Loucy (cell line): Measurements from ENCODE around the gene BMAL1.

Source experiments
- H2AFZ ChIP-seq: fragments of 200-600 bp; sonication (generic); 2 replicates; pipeline ENCODE4 v1.6.0; 2016; ENCODE audit warnings: antibody characterized with exemption, mild to moderate bottlenecking, low read length, moderate library complexity
- H3F3A ChIP-seq: fragments of 200-600 bp; 2 replicates; pipeline ENCODE4 v1.6.0; 2016; ENCODE audit warnings: antibody characterized with exemption, low read depth, mild to moderate bottlenecking
- H3K27me3 ChIP-seq: fragments of 200-600 bp; sonication (generic); 2 replicates; pipeline ENCODE4 v1.6.1; 2014; ENCODE audit warnings: low read length, mild to moderate bottlenecking; ENCODE audit not compliant: insufficient read depth, poor library complexity, severe bottlenecking
- H3K36me3 ChIP-seq: fragments of 200-600 bp; sonication (generic); 2 replicates; pipeline ENCODE4 v1.6.1; 2016; ENCODE audit warnings: low read length; ENCODE audit not compliant: insufficient read depth
- H3K4me1 ChIP-seq: fragments of 200-600 bp; sonication (generic); 2 replicates; pipeline ENCODE4 v1.5.1; 2014; ENCODE audit warnings: low read length, mild to moderate bottlenecking; ENCODE audit not compliant: insufficient read depth, poor library complexity, severe bottlenecking
- H3K4me2 ChIP-seq: fragments of 200-600 bp; sonication (generic); 2 replicates; pipeline ENCODE4 v1.6.0; 2014; ENCODE audit warnings: antibody characterized with exemption, low read length, low read depth, mild to moderate bottlenecking; ENCODE audit not compliant: poor library complexity, severe bottlenecking
- H3K4me3 ChIP-seq: fragments of 200-600 bp; sonication (generic); 2 replicates; pipeline ENCODE4 v1.5.1; 2014; ENCODE audit warnings: low read length, mild to moderate bottlenecking, mixed read lengths; ENCODE audit not compliant: poor library complexity, severe bottlenecking
- H3K79me2 ChIP-seq: fragments of 200-600 bp; sonication (generic); 2 replicates; pipeline ENCODE4 v1.6.1; 2014; ENCODE audit warnings: low read length; ENCODE audit not compliant: insufficient read depth
- H3K9ac ChIP-seq: fragments of 200-600 bp; sonication (generic); 2 replicates; pipeline ENCODE4 v1.6.0; 2014; ENCODE audit warnings: mild to moderate bottlenecking, low read depth, low read length, moderate library complexity; ENCODE audit not compliant: poor library complexity, severe bottlenecking
- H3K9me2 ChIP-seq: fragments of 200-600 bp; sonication (generic); replicated peaks from 2 replicates; pipeline ENCODE4 v1.6.1; 2016; ENCODE audit warnings: low read depth, low read length, mixed read lengths
- H3K9me3 ChIP-seq: fragments of 200-600 bp; sonication (generic); 2 replicates; pipeline ENCODE4 v1.6.1; 2014; ENCODE audit warnings: mild to moderate bottlenecking, antibody characterized with exemption, low read length, low read depth; ENCODE audit not compliant: insufficient read depth
- H4K20me1 ChIP-seq: fragments of 200-600 bp; sonication (generic); 2 replicates; pipeline ENCODE4 v1.6.0; 2014; ENCODE audit warnings: antibody characterized with exemption, low read length, mild to moderate bottlenecking; ENCODE audit not compliant: insufficient read depth, poor library complexity, severe bottlenecking
- EZH2phosphoT487 ChIP-seq: fragments of 200-600 bp; IDR thresholded peaks from 2 replicates; pipeline ENCODE4 v1.6.1; 2018; ENCODE audit warnings: antibody characterized with exemption, mild to moderate bottlenecking, moderate library complexity, borderline replicate concordance
- TF ChIP-seq, protein P1 (sequence below): fragments of 200-600 bp; sonication (generic); conservative IDR thresholded peaks from 2 replicates; pipeline ENCODE4 v1.5.1; 2014; ENCODE audit warnings: mild to moderate bottlenecking, antibody characterized with exemption, low read length

BMAL1 gene

DNA sequence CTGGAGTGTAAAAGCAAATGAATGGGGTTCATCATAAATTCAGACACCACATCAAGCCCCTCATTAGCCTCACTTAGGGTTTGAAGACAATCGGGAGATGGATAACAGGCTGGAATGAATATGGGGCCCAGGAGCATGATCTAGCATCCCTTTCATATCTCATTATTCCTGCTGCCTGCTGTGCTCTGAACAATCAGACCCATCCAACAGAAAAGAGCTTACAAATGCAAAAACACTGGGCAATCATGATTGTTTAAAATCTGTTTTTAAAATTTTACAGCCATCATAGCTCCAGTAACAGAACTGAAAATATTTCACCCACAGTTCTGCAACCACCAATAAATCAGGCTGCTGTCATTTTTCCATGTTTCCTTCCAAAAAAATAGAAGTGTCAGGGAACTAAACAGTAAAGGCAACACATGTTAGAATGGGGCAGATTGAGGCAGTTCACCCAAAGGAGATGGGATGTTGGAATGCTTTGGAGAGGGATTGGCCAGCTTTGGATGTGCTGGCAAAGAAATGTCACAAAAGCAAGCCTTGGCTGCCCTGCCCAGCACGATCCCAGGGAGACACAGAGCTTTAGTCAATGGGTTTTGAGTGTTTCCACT is 47.8 kb upstream of the BMAL1 start:
- no peaks in the 10 kb centered on the region for H3K9me2 ChIP-seq
- H3K4me3 ChIP-seq: no peak overlapping the region
- H3K4me1 ChIP-seq: no peaks in the 10 kb centered on the region
- no peak overlapping the region for H2AFZ ChIP-seq
- no peaks in the 10 kb centered on the region for H3F3A ChIP-seq
- H3K27me3 ChIP-seq: no peaks in the 10 kb centered on the region
- no peak overlapping the region for H3K9ac ChIP-seq
- TF ChIP-seq EZH2phosphoT487: no peak
- TF ChIP-seq, protein P1, sequence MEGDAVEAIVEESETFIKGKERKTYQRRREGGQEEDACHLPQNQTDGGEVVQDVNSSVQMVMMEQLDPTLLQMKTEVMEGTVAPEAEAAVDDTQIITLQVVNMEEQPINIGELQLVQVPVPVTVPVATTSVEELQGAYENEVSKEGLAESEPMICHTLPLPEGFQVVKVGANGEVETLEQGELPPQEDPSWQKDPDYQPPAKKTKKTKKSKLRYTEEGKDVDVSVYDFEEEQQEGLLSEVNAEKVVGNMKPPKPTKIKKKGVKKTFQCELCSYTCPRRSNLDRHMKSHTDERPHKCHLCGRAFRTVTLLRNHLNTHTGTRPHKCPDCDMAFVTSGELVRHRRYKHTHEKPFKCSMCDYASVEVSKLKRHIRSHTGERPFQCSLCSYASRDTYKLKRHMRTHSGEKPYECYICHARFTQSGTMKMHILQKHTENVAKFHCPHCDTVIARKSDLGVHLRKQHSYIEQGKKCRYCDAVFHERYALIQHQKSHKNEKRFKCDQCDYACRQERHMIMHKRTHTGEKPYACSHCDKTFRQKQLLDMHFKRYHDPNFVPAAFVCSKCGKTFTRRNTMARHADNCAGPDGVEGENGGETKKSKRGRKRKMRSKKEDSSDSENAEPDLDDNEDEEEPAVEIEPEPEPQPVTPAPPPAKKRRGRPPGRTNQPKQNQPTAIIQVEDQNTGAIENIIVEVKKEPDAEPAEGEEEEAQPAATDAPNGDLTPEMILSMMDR: no peak
- no peaks in the 10 kb centered on the region for H3K9me3 ChIP-seq
- H3K36me3 ChIP-seq: no peaks in the 10 kb centered on the region
- no peaks in the 10 kb centered on the region for H4K20me1 ChIP-seq
- no peak overlapping the region for H3K4me2 ChIP-seq
- no peaks in the 10 kb centered on the region for H3K79me2 ChIP-seq

DNA sequence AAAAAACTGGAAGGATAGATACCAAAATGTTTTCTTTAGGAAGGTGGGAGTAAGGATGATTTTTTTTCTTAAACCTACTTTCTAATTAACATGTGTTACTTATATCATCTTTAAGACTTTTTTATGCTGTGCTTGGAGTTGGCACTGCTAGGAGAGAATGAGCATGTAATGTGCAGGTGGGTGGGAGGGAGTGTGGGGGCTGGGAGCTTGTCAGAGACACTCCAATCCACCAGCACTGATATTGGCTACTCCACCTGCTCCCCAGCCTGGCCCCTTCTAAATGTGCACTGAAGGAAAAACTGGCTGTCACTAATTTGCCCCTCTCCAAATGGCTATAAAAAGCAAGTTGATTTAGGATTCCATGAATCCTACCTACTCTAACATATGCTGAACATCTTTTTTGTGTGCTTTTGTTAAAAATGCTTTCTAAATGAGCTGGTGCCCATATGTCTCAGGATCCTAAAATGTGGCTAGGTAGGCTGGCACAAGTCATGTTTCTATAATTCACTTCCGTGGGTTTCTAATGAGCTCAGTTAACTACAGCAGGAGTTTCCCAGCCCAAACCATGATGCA is 44.3 kb upstream of the BMAL1 start:
- Histone ChIP-seq H2AFZ (no peak overlapping the region), H3F3A (no peaks in the 10 kb centered on the region), H3K4me2 (no peak overlapping the region), H4K20me1 (no peaks in the 10 kb centered on the region), H3K4me1 (no peaks in the 10 kb centered on the region), H3K4me3 (no peak overlapping the region), H3K36me3 (no peaks in the 10 kb centered on the region), H3K9ac (no peak overlapping the region), H3K9me3 (no peaks in the 10 kb centered on the region), H3K27me3 (no peaks in the 10 kb centered on the region), H3K9me2 (no peaks in the 10 kb centered on the region), H3K79me2 (no peaks in the 10 kb centered on the region)
- TF ChIP-seq EZH2phosphoT487: no peak

DNA sequence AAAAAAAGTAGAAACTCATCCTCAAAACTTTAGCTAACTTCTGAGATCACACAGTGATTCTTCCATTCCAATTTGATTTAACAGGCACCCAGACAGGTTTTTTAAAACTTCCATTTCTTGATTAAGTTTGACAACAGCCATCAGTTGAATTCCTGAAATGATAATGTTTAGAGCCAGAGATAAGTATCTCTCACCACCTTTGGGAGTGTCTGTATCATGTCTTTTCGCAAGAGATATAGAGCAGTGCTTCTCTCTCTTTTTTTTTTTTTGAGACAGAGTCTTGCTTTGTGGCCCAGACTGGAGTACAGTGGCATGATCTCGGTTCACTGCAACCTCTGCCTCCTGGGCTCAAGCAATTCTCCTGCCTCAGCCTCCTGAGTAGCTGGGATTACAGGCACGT is 41.7 kb upstream of the BMAL1 start:
- Histone ChIP-seq H3K9me3 (no peaks in the 10 kb centered on the region), H3K4me1 (no peaks in the 10 kb centered on the region), H3K9ac (no peak overlapping the region), H3K4me3 (no peak overlapping the region), H3K9me2 (no peaks in the 10 kb centered on the region), H4K20me1 (no peaks in the 10 kb centered on the region), H3K36me3 (no peaks in the 10 kb centered on the region), H3K4me2 (no peak overlapping the region), H3K27me3 (no peaks in the 10 kb centered on the region), H2AFZ (no peak overlapping the region), H3F3A (no peaks in the 10 kb centered on the region), H3K79me2 (no peaks in the 10 kb centered on the region)
- TF ChIP-seq EZH2phosphoT487: no peak
- TF ChIP-seq, protein P1: no peak

DNA sequence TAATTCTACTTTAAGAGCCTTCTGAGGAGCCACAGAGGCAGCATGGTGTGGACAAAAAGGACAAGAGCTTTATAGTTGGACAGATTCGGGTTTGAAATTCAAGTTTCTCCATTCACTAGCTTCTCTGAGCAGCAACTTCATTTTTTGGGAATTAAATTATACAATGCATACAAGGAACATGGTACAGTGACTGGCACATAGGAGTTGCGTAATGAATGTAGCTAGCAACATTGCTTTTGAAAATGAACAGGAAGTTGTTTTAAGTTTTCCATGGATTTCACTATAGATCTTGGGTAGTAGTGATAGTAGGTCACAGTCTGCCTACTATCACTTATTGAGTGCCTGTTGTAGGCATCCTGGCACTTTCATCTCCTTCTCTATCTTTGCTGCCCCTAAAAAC is 41.0 kb upstream of the BMAL1 start:
- TF ChIP-seq EZH2phosphoT487: no peak
- no peaks in the 10 kb centered on the region for H3K9me2 ChIP-seq
- no peaks in the 10 kb centered on the region for H3K36me3 ChIP-seq
- no peaks in the 10 kb centered on the region for H3K9me3 ChIP-seq
- no peak overlapping the region for H2AFZ ChIP-seq
- H3K9ac ChIP-seq: no peak overlapping the region
- no peaks in the 10 kb centered on the region for H3K79me2 ChIP-seq
- no peak overlapping the region for H3K4me2 ChIP-seq
- no peaks in the 10 kb centered on the region for H3F3A ChIP-seq
- no peaks in the 10 kb centered on the region for H3K27me3 ChIP-seq
- H3K4me3 ChIP-seq: no peak overlapping the region
- H3K4me1 ChIP-seq: no peaks in the 10 kb centered on the region
- H4K20me1 ChIP-seq: no peaks in the 10 kb centered on the region
